Measurements from ENCODE around the gene TCF7L2. TPM values are rescaled to one million over a fixed set of nuclear protein-coding genes. Genes with fewer than 3 reads are reported as not detected.
A peak's percentile ranks its signal among the peaks of the same experiment; 100 is the strongest.

TCF7L2 gene
- total and polyA plus RNA-seq, 8 donors = 6.7 to 179 (median 61.7) TPM

GRCh38 chr10:113027574-113028455 is 77.8 kb downstream of the TCF7L2 start:
- intact Hi-C loops (cut with DNase I; ENCODE audit: low total_unique reads) = no loop called here
- Histone ChIP-seq H3K27ac (peak overlapping the region in 4 of 5 donors; percentile 24 to 66 (median 46)), H3K27me3 (no peaks in the 10 kb centered on the region), H3K4me1 (peaks cover 25 to 70% (median 48%) of the 10 kb centered on the region in 4 donors), H3K9me3 (no peaks in the 10 kb centered on the region), H3K4me3 (no peak overlapping the region), H3K36me3 (no peaks in the 10 kb centered on the region)
- 28 to 44% (median 37%) methylated on average over 15 of the region's 15 CpGs for WGBS, 5 donors
- peak in 1 of 2 donors; percentile 55 for DNase-seq
- TF ChIP-seq POLR2A (IDR thresholded peaks at IDR 0.05) (no peak), EP300 (IDR thresholded peaks at IDR 0.05) (no peak), POLR2AphosphoS5 (IDR thresholded peaks at IDR 0.05) (no peak), CTCF (IDR thresholded peaks at IDR 0.05) (no peak)

GRCh38 chr10:113028456-113029440 is 78.7 kb downstream of the TCF7L2 start:
- DNase-seq = no peak
- H3K4me3 ChIP-seq = no peak overlapping the region
- H3K4me1 ChIP-seq = peaks cover 25 to 68% (median 45%) of the 10 kb centered on the region in 4 donors
- intact Hi-C loops (cut with DNase I; ENCODE audit: low total_unique reads) = no loop called here
- TF ChIP-seq POLR2A (IDR thresholded peaks at IDR 0.05) (no peak), EP300 (IDR thresholded peaks at IDR 0.05) (no peak), POLR2AphosphoS5 (IDR thresholded peaks at IDR 0.05) (no peak), CTCF (IDR thresholded peaks at IDR 0.05) (no peak)
- H3K27ac ChIP-seq = peak overlapping the region in 4 of 5 donors; percentile 6 to 66 (median 31)
- no peaks in the 10 kb centered on the region for H3K36me3 ChIP-seq
- H3K9me3 ChIP-seq = no peaks in the 10 kb centered on the region
- H3K27me3 ChIP-seq = no peaks in the 10 kb centered on the region
- 62 to 82% (median 71%) methylated on average over 9 of the region's 9 CpGs for WGBS, 5 donors

- intact Hi-C loops (cut with DNase I; ENCODE audit: low total_unique reads) = no loop called here
- Histone ChIP-seq H3K9me3 (no peaks in the 10 kb centered on the region), H3K4me3 (no peak overlapping the region), H3K36me3 (no peaks in the 10 kb centered on the region), H3K27me3 (no peaks in the 10 kb centered on the region), H3K4me1 (peaks cover 25 to 81% (median 54%) of the 10 kb centered on the region in 4 donors), H3K27ac (peak overlapping the region in 1 of 5 donors; percentile 11)
- 75 to 83% (median 79%) methylated on average over 1 of the region's 1 CpG for WGBS, 5 donors
- DNase-seq = no peak
- TF ChIP-seq POLR2AphosphoS5 (IDR thresholded peaks at IDR 0.05) = no peak
- no peak for TF ChIP-seq EP300 (IDR thresholded peaks at IDR 0.05)
- TF ChIP-seq POLR2A (IDR thresholded peaks at IDR 0.05) = no peak
- no peak for TF ChIP-seq CTCF (IDR thresholded peaks at IDR 0.05)
These were observed 80.4 kb downstream of the TCF7L2 start for GRCh38 chr10:113030453-113030852.

GRCh38 chr10:113031147-113031546 is 81.1 kb downstream of the TCF7L2 start:
- no peak overlapping the region for H3K27ac ChIP-seq
- H3K4me1 ChIP-seq = peaks cover 25 to 85% (median 59%) of the 10 kb centered on the region in 4 donors
- no peaks in the 10 kb centered on the region for H3K9me3 ChIP-seq
- H3K4me3 ChIP-seq = no peak overlapping the region
- DNase-seq = no peak
- intact Hi-C loops (cut with DNase I; ENCODE audit: low total_unique reads) = no loop called here
- no peak for TF ChIP-seq POLR2AphosphoS5 (IDR thresholded peaks at IDR 0.05)
- no peak for TF ChIP-seq CTCF (IDR thresholded peaks at IDR 0.05)
- TF ChIP-seq POLR2A (IDR thresholded peaks at IDR 0.05) = no peak
- TF ChIP-seq EP300 (IDR thresholded peaks at IDR 0.05) = no peak
- no peaks in the 10 kb centered on the region for H3K27me3 ChIP-seq
- H3K36me3 ChIP-seq = no peaks in the 10 kb centered on the region
- 25 to 39% (median 30%) methylated on average over 1 of the region's 1 CpG for WGBS, 5 donors

All from stomach (tissue), 9 donors.